ENCODE results near the gene RFESD. TPM values are rescaled to one million over a fixed set of nuclear protein-coding genes. Genes with fewer than 3 reads are reported as not detected.
A peak's percentile ranks its signal among the peaks of the same experiment; 100 is the strongest.

Gene RFESD
- total and polyA plus RNA-seq, 10 of the 15 experiments (the other 5 are each of a cell fraction or from before 2014, with no cell fraction given) = 1.9 to 14.7 (median 4.9) TPM

DNA sequence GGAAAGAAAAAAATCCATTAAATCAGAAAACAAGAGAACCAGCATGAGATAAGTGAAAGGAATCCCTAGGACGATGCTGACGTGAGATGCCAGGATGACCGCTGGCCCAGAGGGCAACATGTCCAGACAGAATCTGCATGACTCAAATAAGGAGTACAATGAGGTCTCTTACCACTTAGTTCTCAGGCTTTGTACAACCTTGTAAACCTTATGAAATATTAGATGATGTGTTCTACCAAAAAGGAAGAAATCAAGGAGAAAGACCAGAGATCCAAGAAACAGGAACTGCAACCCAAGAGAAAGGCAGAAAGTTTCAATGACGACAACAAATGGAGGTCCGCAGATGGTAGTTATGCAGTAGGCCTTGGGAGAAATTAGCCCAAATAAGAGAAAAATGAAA is 29.5 kb upstream of the RFESD start (continued):
- TF ChIP-seq BHLHE40 (IDR thresholded peaks at IDR 0.05; ENCODE audit: borderline replicate concordance in 1 of 2, low read depth in 2 of 2, low read length in 1 of 2) (0 out of 4 replicates have a peak, but pooled peaks of 1 of the 2 experiments have one; percentile 17), HDAC6 (IDR thresholded peaks at IDR 0.05; ENCODE audit: unreplicated experiment) (no peak), WRNIP1 (IDR thresholded peaks at IDR 0.05; ENCODE audit: borderline replicate concordance, low read depth, low read length) (no peak), CREB1 (IDR thresholded peaks at IDR 0.05; ENCODE audit: low read depth) (no peak), MYB (IDR thresholded peaks at IDR 0.05; ENCODE audit: borderline replicate concordance, low read depth, low read length) (no peak), NRF1 (conservative IDR thresholded peaks at IDR 0.05; ENCODE audit: low read depth, low read length) (no peak), ETV6 (conservative IDR thresholded peaks at IDR 0.05 in 1 of 2, IDR thresholded peaks at IDR 0.05 in 1 of 2; ENCODE audit: borderline replicate concordance in 1 of 2, low read depth in 1 of 2) (peak in 1 of 2 experiments; percentile 49; a peak in 1 of 4 replicates), DPF2 (IDR thresholded peaks at IDR 0.05) (peak; percentile 87), RELA (IDR thresholded peaks at IDR 0.05; ENCODE audit: borderline replicate concordance, partially characterized antibody) (no peak), NR2F1 (conservative IDR thresholded peaks at IDR 0.05) (0 out of 2 replicates have a peak, but pooled peaks have one; percentile 33), POLR2A (IDR thresholded peaks at IDR 0.05; ENCODE audit: low read depth, low read length) (no peak), ZZZ3 (IDR thresholded peaks at IDR 0.05; ENCODE audit: control insufficient read depth, insufficient read length, low read depth) (no peak), GABPA (IDR thresholded peaks at IDR 0.05; ENCODE audit: low read depth) (no peak), CBX5 (IDR thresholded peaks at IDR 0.05; ENCODE audit: low read depth) (no peak), MEF2A (IDR thresholded peaks at IDR 0.05; ENCODE audit: insufficient read depth, low read depth, low read length) (no peak), ZBED1 (IDR thresholded peaks at IDR 0.05; ENCODE audit: borderline replicate concordance) (peak; percentile 38; the same call in 1 of the 2 replicates)
- TF ChIP-seq, protein P1, sequence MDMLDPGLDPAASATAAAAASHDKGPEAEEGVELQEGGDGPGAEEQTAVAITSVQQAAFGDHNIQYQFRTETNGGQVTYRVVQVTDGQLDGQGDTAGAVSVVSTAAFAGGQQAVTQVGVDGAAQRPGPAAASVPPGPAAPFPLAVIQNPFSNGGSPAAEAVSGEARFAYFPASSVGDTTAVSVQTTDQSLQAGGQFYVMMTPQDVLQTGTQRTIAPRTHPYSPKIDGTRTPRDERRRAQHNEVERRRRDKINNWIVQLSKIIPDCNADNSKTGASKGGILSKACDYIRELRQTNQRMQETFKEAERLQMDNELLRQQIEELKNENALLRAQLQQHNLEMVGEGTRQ (IDR thresholded peaks at IDR 0.05; ENCODE audit: borderline replicate concordance, low read depth, low read length) = no peak
- TF ChIP-seq, protein P2, sequence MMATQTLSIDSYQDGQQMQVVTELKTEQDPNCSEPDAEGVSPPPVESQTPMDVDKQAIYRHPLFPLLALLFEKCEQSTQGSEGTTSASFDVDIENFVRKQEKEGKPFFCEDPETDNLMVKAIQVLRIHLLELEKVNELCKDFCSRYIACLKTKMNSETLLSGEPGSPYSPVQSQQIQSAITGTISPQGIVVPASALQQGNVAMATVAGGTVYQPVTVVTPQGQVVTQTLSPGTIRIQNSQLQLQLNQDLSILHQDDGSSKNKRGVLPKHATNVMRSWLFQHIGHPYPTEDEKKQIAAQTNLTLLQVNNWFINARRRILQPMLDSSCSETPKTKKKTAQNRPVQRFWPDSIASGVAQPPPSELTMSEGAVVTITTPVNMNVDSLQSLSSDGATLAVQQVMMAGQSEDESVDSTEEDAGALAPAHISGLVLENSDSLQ (IDR thresholded peaks at IDR 0.05) = no peak
- TF ChIP-seq, protein P3, sequence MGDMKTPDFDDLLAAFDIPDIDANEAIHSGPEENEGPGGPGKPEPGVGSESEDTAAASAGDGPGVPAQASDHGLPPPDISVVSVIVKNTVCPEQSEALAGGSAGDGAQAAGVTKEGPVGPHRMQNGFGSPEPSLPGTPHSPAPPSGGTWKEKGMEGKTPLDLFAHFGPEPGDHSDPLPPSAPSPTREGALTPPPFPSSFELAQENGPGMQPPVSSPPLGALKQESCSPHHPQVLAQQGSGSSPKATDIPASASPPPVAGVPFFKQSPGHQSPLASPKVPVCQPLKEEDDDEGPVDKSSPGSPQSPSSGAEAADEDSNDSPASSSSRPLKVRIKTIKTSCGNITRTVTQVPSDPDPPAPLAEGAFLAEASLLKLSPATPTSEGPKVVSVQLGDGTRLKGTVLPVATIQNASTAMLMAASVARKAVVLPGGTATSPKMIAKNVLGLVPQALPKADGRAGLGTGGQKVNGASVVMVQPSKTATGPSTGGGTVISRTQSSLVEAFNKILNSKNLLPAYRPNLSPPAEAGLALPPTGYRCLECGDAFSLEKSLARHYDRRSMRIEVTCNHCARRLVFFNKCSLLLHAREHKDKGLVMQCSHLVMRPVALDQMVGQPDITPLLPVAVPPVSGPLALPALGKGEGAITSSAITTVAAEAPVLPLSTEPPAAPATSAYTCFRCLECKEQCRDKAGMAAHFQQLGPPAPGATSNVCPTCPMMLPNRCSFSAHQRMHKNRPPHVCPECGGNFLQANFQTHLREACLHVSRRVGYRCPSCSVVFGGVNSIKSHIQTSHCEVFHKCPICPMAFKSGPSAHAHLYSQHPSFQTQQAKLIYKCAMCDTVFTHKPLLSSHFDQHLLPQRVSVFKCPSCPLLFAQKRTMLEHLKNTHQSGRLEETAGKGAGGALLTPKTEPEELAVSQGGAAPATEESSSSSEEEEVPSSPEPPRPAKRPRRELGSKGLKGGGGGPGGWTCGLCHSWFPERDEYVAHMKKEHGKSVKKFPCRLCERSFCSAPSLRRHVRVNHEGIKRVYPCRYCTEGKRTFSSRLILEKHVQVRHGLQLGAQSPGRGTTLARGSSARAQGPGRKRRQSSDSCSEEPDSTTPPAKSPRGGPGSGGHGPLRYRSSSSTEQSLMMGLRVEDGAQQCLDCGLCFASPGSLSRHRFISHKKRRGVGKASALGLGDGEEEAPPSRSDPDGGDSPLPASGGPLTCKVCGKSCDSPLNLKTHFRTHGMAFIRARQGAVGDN (IDR thresholded peaks at IDR 0.05) = no peak
- TF ChIP-seq, protein P4, sequence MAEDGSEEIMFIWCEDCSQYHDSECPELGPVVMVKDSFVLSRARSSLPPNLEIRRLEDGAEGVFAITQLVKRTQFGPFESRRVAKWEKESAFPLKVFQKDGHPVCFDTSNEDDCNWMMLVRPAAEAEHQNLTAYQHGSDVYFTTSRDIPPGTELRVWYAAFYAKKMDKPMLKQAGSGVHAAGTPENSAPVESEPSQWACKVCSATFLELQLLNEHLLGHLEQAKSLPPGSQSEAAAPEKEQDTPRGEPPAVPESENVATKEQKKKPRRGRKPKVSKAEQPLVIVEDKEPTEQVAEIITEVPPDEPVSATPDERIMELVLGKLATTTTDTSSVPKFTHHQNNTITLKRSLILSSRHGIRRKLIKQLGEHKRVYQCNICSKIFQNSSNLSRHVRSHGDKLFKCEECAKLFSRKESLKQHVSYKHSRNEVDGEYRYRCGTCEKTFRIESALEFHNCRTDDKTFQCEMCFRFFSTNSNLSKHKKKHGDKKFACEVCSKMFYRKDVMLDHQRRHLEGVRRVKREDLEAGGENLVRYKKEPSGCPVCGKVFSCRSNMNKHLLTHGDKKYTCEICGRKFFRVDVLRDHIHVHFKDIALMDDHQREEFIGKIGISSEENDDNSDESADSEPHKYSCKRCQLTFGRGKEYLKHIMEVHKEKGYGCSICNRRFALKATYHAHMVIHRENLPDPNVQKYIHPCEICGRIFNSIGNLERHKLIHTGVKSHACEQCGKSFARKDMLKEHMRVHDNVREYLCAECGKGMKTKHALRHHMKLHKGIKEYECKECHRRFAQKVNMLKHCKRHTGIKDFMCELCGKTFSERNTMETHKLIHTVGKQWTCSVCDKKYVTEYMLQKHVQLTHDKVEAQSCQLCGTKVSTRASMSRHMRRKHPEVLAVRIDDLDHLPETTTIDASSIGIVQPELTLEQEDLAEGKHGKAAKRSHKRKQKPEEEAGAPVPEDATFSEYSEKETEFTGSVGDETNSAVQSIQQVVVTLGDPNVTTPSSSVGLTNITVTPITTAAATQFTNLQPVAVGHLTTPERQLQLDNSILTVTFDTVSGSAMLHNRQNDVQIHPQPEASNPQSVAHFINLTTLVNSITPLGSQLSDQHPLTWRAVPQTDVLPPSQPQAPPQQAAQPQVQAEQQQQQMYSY (CRISPR knock-in tag; IDR thresholded peaks at IDR 0.05) = no peak

Data from GM12878 (cell line).